NCI-H2029 (cell line): ENCODE results near the gene RBM26.
A peak's percentile ranks its signal among the peaks of the same experiment; 100 is the strongest.

Experiments
- DNase-seq: peaks from one replicate; lab custom pipeline; 2025; lab: John Stamatoyannopoulos, UW

Gene RBM26, protein sequence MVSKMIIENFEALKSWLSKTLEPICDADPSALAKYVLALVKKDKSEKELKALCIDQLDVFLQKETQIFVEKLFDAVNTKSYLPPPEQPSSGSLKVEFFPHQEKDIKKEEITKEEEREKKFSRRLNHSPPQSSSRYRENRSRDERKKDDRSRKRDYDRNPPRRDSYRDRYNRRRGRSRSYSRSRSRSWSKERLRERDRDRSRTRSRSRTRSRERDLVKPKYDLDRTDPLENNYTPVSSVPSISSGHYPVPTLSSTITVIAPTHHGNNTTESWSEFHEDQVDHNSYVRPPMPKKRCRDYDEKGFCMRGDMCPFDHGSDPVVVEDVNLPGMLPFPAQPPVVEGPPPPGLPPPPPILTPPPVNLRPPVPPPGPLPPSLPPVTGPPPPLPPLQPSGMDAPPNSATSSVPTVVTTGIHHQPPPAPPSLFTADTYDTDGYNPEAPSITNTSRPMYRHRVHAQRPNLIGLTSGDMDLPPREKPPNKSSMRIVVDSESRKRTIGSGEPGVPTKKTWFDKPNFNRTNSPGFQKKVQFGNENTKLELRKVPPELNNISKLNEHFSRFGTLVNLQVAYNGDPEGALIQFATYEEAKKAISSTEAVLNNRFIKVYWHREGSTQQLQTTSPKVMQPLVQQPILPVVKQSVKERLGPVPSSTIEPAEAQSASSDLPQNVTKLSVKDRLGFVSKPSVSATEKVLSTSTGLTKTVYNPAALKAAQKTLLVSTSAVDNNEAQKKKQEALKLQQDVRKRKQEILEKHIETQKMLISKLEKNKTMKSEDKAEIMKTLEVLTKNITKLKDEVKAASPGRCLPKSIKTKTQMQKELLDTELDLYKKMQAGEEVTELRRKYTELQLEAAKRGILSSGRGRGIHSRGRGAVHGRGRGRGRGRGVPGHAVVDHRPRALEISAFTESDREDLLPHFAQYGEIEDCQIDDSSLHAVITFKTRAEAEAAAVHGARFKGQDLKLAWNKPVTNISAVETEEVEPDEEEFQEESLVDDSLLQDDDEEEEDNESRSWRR

DNA sequence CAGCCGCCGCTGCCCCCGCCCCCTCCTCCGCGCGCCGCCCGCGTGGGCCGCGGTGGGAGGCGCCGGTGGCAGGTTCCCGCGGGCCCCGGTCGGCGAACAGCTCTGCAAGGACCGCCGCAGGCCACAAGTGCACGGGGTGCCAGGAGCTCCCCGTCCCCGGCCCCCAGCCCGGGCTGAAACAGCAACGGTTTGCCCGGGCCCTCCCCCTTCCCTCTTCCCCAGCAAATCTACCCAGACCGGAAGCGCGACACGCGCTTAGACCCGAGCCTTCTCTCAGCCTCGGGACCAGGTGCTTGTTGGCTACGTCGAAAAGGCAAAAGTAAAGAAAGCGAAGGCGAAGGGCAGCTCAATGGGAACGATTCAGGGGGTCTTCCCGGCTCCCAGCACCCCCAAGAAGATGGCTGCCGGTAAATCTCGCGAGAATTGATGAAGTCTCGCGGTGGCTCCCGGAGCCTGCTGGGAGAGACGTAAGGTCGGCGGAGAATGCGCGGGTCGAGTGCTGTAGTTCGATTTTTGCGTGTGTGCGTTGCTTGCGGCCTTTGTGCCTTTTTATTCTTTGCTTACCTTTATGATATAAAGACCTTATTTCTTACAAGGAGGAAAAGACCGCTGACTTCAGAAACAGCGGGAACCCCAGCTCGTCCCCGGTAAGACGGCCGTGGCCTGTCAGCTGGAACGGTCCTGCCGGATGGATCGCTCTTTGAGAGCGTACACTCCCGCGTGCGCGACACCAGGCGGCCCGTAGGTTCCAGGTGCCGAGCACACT is at the start of gene RBM26:
Gene RBM26, minus strand, starts transcription at position 425 of the 766 bp plus-strand sequence. CDS start 481 bp downstream, outside the sequence.
- DNase-seq = peak; percentile 60

DNA sequence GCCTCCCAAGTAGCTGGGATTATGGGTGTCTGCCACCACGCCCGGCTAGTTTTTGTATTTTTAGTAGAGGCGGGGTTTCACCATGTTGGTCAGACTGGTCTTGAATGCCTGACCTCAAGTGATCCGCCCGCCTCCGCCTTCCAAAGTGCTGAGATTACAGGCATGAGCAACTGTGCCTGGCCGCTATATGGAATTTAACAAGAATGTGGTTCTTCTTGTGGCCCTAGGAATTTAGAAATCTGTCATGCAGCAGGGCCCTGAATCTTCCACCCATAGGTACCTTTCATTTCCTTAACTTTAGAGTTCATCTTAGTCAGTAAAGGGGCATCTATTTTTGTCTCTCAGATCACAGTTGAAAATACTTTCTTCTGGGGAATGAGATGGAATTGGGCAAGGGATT is 49.3 kb upstream of the RBM26 start:
- DNase-seq = no peak

DNA sequence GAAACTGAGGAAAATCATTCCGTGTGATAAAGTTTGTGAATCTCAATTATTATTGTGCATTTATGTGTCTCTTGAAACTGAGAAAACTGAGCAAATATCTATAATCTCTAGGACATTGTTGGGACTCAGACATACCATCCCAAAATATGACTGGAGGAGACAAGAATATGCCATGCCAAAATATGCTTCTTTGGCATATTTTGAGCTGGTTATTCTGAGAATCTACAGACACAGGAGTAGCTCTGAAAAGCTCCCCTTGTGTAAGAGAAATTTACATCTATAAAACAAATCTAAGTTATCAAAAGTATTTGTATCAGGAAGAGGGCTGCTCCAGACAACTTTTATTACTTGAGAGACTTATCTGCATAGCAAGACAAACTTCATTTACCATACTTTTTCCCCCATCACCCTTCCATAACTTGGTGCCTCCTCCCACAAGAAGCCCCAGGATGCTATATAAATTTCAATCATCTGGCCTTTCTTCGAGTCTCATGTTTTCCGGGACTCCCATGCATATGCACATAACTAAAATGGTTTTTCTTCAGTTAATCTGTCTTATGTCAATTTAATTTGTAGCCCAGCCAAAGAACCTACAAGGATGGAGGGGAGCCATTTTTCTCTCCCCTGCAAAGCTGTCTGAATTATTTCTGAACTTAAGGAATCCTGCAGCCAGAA is 46.3 kb upstream of the RBM26 start:
- no peak for DNase-seq

DNA sequence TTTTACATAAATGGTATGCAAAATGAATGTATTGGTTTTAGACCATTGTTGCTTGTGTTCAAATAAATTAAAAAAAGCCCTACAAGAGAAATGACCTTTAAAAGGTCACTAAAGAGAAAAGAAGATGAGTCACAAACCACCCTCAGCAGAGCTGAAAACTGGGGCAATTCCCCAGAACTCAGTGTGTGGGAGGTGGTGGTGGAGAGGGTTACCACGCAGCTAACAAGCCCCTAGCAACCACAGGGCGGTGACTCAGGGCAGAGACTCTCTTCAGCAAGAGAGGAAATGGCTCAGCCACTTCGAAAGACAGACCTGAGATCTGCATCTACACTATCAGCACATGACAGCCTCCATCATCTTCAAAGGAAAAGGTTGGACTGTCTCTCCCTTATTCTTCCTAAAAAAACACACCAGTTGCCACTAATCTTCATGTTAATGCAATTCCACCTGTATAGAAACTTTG is 45.5 kb upstream of the RBM26 start:
- no peak for DNase-seq

DNA sequence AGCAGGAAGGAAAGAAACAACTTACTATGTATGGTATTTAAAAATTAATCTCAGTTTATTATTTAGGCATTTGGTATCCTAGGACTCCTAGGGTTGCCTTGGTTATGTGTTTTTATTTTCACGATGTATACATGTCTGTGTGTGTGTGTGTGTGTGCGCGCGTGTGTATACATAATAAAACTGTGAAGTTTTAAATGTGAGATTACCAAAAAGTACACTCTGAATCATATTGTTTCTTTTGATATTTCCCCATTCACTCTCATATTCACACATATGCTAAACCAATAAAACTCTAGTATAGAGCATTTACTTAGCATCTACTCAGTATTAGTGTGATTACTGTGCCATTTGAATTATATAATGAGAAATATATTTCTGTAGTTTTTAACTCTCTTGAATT is 44.1 kb upstream of the RBM26 start:
- no peak for DNase-seq

DNA sequence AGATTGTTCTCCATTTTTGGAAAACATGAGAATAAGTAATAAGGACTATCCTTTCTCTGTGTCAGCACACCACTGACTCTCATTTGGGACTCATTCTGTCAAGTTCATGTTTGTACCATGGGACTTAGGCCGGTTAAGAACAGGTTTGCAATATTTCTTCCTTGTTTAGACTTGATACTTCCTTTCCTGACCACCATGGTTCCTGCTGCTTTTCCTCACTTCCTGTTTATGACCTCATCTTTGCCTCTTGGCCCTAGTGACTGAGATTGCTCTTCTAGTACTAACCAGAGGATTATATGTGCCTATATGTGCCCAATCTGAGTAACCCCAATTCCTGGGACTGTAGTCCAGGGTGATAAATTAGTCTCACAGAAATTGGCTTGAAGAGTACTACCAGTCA is 42.4 kb upstream of the RBM26 start:
- no peak for DNase-seq

DNA sequence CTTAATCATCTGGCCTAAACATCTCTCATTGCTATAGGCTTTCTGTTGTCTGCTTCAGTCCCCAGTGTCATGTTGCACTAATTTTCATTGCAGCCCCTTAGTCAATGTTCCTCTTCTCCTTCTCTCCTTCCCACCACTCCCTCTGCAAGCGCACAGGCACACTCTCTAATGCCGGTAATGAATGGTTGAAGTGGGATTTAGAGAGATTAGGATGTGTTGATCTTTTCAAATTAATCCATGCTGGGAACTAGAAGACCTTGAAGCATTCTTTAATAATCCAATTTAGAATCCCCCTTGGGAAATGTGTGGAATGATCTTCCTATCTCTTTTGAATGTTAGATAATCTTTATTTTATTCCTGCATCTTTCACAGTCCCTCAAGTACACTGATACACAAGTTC is 41.7 kb upstream of the RBM26 start:
- DNase-seq = no peak

DNA sequence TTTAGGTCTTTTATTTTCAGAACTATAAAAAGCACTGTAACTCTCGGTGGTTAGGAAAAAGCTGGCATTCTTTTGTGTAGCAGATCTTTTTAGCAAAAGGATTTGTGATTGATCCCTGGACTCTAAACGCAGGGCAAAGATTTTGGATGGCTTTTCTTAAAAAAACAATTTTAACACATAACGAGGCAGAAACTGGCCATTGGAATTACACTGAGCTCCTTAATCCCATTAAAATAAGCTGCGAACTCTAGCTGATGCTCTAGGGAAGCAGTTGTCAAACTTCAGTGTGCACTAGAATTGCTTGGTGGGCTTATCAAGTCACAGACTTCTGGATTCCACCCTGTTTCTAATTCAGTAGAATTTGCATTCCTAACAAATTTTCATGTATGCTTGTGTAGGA is 41.1 kb upstream of the RBM26 start:
- DNase-seq = no peak

DNA sequence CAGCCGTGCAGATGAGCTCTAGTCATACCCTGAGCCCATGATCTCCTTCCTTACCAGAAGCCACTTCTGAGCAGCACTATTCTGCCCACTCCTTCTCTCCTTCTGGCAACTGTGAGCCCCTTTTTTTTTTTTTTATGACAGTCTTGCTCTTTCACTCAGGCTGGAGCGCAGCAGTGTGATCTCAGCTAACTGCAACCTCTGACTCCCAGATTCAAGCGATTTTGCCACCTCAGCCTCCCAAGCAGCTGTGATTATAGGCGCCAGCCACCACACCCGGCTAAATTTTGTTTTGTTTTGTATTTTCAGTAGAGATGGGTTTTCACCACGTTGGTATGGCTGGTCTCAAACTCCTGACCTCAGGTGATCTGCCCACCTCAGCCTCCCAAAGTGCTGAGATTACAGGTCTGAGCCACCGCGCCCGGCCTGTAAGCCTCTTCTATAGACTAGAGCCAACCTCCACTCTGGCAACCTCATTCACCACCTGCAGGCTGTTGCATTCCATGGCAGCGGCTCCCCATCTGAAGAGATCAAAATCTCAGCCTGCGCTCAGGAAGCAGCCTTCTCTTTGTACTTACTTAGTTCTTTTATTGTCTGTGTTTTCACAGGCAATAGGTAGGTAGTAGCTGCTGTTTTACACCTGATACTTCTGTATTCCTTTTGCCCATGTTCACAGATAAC is 40.1 kb upstream of the RBM26 start:
- no peak for DNase-seq

DNA sequence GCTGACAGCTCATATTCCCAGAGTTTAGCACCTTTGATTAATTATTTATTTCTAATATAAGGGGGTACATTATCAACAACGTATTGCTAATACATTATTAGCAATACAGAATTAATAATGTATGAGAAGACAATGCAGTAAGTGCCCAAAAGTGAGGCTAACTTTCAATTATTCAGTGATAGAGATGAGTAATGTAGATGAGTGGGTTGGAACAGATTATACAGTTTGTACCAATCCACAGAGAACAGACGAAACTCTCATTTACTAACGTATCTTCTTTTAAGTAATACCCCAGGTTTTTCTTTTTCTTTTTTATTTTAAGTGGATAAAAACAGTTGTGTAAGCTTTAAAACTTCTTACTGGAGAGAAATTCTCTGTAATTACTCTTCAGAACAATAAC is 36.7 kb upstream of the RBM26 start:
- no peak for DNase-seq

DNA sequence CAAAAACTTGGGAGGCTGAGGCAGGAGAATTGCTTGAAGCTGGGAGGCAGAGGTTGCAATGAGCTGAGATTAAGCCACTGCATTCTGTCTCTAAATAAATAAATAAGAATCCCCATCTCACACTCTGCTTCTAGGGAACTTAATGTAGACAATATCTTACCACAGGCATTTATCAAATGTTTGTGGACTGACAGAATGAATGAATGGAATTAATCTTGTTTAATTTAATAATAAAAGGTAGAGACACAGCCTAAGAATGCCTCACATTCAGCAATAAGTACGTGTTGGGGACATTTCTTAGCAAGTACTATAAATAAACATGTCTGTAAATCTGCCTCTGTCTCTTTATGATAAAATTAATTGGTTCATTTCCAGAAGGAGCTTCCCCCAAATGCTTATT is 36.2 kb upstream of the RBM26 start:
- no peak for DNase-seq

DNA sequence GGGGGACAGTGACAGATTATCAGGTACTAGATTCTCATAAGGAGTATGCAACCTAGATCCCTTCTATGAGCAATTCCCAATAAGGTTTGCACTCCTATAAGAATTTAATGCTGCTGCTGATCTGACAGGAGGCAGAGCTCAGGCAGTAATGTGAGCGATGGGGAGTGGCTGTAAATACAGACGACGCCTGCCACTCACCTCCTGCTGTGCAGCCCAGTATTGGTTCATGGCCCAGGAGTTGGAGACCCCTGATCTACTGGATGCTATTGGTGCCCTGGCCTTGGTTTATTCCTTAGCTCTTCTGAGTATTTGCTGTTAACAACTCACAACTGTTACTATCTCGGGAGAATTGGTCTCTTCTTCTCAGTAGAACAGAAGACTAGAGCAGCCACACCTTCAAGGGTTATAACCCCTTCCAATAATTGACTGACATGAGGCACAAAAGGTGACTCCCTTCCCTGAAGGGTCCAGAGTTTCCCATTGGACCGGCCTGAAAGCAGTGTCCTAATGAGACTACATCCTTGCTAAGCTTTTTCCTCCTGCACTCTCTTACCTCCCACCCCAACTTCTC is 35.0 kb upstream of the RBM26 start:
- no peak for DNase-seq

DNA sequence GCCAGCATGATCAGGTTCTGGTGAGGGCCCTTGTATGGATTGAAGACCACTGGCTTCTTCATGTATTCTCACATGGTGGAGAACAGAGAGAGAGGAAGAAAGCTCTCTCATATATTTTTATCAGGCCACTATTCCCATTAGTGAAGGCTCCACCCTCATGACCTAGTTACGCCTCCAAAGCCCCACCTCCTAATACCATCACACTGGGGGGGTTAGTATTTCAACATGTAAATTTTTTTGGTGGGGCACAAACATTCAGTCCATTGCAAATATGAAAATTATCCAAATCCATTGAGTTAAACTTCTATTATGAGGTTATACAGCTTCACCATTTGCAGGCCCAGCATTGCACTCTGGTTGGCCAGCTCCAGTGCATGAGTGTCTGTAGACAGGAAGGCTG is 33.2 kb upstream of the RBM26 start:
- no peak for DNase-seq

DNA sequence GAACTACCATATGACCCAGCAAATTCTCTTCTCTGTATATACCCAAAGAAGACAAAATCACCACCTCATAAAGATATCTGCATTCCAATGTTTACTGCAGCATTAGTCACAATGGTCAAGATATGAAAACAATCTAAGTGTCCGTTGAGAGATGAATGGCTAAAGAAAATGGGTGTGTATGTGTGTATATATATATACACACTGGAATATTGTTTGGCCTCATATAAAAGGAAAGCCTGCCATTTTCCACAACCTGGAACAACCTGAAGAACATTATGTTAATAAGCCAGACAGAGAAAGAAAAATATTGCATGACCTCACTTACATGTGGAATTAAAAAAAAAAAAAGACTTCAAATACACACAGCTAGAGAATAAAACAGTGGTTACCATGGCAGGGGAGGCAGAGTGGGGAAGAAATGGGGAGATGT is 29.5 kb upstream of the RBM26 start:
- DNase-seq = no peak

DNA sequence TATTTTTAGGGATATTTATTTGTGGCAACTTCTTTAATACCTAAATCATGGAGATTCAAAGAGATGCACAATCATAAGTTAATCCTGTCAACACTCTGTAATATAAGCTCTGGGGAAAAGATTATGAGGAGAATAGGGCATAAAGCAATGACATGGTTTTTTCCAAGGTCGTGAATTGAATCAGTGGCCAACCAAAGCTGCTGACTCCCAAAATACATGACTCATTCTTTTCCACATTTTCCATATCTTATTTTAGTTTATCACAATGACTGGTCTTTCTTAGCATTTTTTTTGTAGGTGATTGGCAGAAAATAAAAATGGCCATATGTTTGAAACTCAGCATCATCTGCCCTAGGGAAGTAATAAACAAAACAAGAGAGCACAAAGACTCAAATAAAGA is 28.5 kb upstream of the RBM26 start:
- no peak for DNase-seq

DNA sequence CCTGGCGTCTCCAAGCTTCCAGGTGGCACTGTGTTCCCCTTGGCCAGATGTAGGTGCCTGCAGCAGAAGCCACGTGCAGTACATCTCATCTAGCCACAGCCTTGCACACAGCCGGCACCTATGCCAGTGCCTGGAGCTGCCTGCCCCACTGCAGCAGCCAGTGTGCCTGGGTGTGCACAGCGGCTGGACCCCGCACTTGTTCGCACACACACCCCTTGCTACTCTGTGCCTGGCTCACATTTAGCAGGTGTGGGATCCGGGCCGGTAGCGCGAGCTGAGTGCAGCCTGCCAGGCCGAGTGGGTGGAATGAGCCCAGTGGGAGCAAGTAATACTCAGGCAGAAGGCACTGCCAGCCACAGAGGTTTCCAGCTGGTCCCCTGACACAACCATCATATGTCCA is 26.9 kb upstream of the RBM26 start:
- DNase-seq = no peak

DNA sequence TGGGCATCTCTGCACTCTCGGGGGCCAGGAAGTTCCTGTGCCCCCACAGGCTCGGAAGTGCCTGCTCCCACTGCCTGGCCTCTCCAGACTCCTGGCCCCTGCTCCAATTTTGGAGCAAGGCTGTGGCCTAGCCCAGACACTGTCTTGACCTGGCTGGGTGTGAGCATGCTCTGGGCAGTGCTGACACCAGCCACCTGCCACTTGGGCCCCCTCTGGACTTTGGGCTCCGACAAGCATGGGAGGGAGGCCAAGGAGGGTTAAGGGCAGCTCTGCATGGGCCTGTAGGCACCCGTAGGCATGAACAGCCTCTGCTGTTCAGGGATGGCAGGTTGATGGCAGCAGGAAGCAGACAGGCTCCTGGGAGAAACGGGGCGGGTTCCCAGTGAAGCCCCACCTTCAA is 26.0 kb upstream of the RBM26 start:
- DNase-seq = no peak

DNA sequence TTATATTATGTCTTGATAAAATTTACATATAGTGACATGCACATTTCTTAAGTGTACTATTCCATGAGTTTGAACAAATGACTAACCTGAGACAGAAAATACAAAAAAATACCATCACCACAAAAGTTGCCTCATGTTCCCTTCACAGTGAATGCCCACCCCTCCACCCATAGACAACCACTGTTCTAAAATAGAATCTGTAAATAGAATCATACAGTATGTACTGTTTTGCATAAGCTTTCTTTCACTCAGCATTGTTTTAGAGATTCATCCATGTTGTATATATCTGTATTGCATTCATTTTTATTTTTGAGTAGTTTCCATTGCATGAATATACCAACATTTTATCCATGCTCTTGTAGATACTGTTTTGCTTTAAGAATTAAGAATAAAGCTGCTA is 23.3 kb upstream of the RBM26 start:
- no peak for DNase-seq

DNA sequence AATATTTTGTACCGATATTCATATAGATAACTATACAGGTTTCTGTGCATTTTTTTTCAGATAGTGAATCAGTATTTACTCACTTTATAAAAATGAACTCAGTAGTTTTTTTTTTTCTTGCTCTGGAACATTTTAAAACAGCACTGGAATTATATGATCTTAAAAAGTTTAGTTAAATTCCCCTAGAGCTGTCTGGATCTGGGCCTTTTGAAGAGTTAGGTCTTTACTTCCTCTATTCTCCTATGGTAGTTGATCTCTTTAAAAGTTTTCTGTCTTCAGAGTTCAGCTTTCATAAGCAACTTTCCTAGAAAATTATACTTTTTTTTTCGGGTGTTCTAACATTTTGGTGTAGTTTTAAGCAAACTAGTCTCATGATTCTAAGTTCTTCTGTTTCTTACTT is 21.8 kb upstream of the RBM26 start:
- no peak for DNase-seq

DNA sequence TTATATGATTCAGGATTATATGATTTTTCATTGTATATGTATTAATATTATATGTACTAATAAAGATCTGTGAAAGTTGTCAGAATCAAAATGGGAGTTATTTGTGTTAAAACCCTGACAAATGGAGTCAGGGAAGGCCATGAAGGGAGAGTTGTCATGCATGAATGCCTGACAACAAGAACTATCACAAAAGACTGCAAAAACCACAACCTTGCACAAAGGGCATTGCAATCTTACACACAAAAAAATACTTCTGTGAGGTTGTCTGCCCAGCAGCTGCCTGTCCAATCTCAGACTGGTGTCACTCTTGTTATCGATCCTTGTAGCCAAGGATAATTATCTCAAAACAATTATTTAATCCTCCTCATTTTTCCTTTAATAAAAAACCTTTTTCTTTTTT is 21.2 kb upstream of the RBM26 start:
- DNase-seq = no peak
